Adrenal gland (tissue), 12 donors: ENCODE results near the gene PLXDC2. TPM values are rescaled to one million over a fixed set of nuclear protein-coding genes. Genes with fewer than 3 reads are reported as not detected.
A peak's percentile ranks its signal among the peaks of the same experiment; 100 is the strongest.

ENCODE experiments used
- DNase-seq, 7 donors: peaks; one replicate each; pipeline ENCODE4 v3.0.0-alpha.2; 2019 to 2020
- H3K27ac ChIP-seq, 5 donors: fragments of 200-600 bp; sonication (generic) in 4 of 5; 1 replicate in 3 of 5; 2 replicates in 2 of 5; pipeline versions ENCODE4 v1.5.1 to v1.8.0; 2016 to 2020; ENCODE audit warnings: mild to moderate bottlenecking in 1 of 5
- H3K27me3 ChIP-seq: fragments of 200-600 bp; 2 replicates; pipeline ENCODE4 v1.8.0; 2021
- H3K36me3 ChIP-seq, 2 donors: fragments of 200-600 bp; replicated peaks in 1 of 2; 1 replicate in 1 of 2; 2 replicates in 1 of 2; pipeline versions ENCODE4 v1.5.1 to v1.8.0; 2018 to 2022
- H3K4me1 ChIP-seq, 2 donors: fragments of 200-600 bp; replicated peaks in 1 of 2; 1 replicate in 1 of 2; 2 replicates in 1 of 2; pipeline versions ENCODE4 v1.5.1 to v1.8.0; 2018 to 2021
- H3K4me3 ChIP-seq, 4 donors: fragments of 200-600 bp; sonication (generic) in 3 of 4; one replicate each; pipeline ENCODE4 v1.5.1; 2016 to 2018
- H3K9me3 ChIP-seq, 3 donors: fragments of 200-600 bp; sonication (generic) in 1 of 3; replicated peaks in 1 of 3; 1 replicate in 2 of 3; 2 replicates in 1 of 3; pipeline versions ENCODE4 v1.5.1 to v1.8.0; 2016 to 2021
- POLR2A ChIP-seq, 2 donors: fragments of 450-650 bp; IDR thresholded peaks; one replicate each; pipeline ENCODE4 v1.6.1; 2017; ENCODE audit warnings: antibody characterized with exemption in 2 of 2, mild to moderate bottlenecking in 2 of 2, moderate library complexity in 1 of 2
- WGBS, 4 donors: extraction: QIAGEN DNeasy Blood & Tissue Kit in 2 of 4; methylation state at CpG; one replicate each; pipeline versions ENCODE4 v1.1.5 to v1.1.7; 2013 to 2017; 5-methylcytosine and 5-hydroxymethylcytosine counted together
- intact Hi-C, 2 donors: fragments of 100-400 bp; cut with DNase I; formaldehyde crosslinking; loops; one replicate each; pipeline versions ENCODE4 v1.14.1 to v1.15.0; 2022 to 2023
- polyA plus RNA-seq, 3 donors: library from polyadenylated mRNA; stranded (reverse); fragments of 200-250 nt in 2 of 3; fragments of 350-450 nt in 1 of 3; fragmentation: Illumina TruSeq in 1 of 3; extraction: RNeasy Lipid Tissue Mini Kit (QIAGEN cat#74804) in 1 of 3; gene quantifications; one replicate each; pipeline ENCODE4 v1.2.3, GENCODE V29; 2013 to 2014
- total RNA-seq, 9 donors: library from RNA; depleted of rRNA in 4 of 9; stranded (reverse); fragments of >200 nt in 4 of 9; fragments of 120-200 nt in 1 of 9; fragmentation: NEBNext Ultra II Directional in 1 of 9; extraction: Animal tissue kit (Norgen Biotek cat#: 25700) in 1 of 9; gene quantifications; one replicate each; pipeline versions ENCODE4 v1.1.0 to v1.2.4, GENCODE V29; 2013 to 2023
- TF ChIP-seq, protein P1 (sequence below), 6 experiments: fragments of 450-650 bp in 4 of 6; fragments of 200-600 bp in 2 of 6; sonication (generic) in 1 of 6; IDR thresholded peaks; 1 replicate in 5 of 6; 2 replicates in 1 of 6; pipeline versions ENCODE4 v1.5.1 to v1.8.0; 2016 to 2021; ENCODE audit warnings: antibody characterized with exemption in 6 of 6, mild to moderate bottlenecking in 2 of 6, moderate library complexity in 1 of 6
- donor health status: healthy with polysubstance abuse.
- donor health status: Bipolar disorder and iron deficiency.
- donor health status: DM: yes; HTN: yes; CAD: no.
- donor health status: DM: no; HTN: no; CAD: no.
- donor health status: DM: no; HTN: no; CAD: no.
- donor health status: DM: yes; HTN: yes; CAD: no.

Gene PLXDC2
- total and polyA plus RNA-seq, 12 donors = 12.1 to 127 (median 75.1) TPM

- no peaks in the 10 kb centered on the region for H3K27me3 ChIP-seq
- H3K9me3 ChIP-seq = no peaks in the 10 kb centered on the region
- 22 to 28% (median 24%) methylated on average over 6 of the region's 6 CpGs for WGBS, 4 donors
- H3K36me3 ChIP-seq = no peaks in the 10 kb centered on the region
- TF ChIP-seq, protein P1, sequence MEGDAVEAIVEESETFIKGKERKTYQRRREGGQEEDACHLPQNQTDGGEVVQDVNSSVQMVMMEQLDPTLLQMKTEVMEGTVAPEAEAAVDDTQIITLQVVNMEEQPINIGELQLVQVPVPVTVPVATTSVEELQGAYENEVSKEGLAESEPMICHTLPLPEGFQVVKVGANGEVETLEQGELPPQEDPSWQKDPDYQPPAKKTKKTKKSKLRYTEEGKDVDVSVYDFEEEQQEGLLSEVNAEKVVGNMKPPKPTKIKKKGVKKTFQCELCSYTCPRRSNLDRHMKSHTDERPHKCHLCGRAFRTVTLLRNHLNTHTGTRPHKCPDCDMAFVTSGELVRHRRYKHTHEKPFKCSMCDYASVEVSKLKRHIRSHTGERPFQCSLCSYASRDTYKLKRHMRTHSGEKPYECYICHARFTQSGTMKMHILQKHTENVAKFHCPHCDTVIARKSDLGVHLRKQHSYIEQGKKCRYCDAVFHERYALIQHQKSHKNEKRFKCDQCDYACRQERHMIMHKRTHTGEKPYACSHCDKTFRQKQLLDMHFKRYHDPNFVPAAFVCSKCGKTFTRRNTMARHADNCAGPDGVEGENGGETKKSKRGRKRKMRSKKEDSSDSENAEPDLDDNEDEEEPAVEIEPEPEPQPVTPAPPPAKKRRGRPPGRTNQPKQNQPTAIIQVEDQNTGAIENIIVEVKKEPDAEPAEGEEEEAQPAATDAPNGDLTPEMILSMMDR (IDR thresholded peaks at IDR 0.05) = no peak
- TF ChIP-seq POLR2A (IDR thresholded peaks at IDR 0.05) = no peak
- H3K4me3 ChIP-seq = peak overlapping the region in 1 of 4 donors; percentile 26
- peak in 4 of 7 donors; percentile 16 to 33 (median 28) for DNase-seq
- peaks cover 47 to 51% of the 10 kb centered on the region in 2 donors for H3K4me1 ChIP-seq
- H3K27ac ChIP-seq = peak overlapping the region in 4 of 5 donors; percentile 1 to 38 (median 22)
- intact Hi-C loops = no loop called here
These were observed 75.2 kb downstream of the PLXDC2 start for GRCh38 chr10:19891429-19891828.

DNA sequence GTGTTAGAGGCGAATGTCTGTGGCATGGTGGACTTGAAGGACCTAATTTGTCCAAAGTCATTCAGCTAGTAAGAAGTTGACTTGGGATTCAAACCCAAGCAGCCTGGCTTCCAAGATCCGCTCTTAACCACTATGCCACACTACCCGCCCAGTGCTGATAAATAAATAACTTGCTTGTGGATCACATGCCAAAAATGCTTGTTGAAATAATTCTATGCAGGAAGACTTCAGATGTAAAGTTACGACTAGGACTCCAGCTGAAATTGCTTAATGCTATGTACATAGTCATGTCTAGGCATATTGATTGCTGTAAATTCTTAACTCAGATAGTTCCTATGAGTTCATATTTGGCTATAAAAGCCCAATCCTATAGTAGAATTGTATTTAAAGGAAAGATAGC lies 76.0 kb downstream of the PLXDC2 start:
- WGBS, 4 donors = 81 to 91% (median 86%) methylated on average over 4 of the region's 4 CpGs
- H3K36me3 ChIP-seq = no peaks in the 10 kb centered on the region
- intact Hi-C loops = no loop called here
- H3K27me3 ChIP-seq = no peaks in the 10 kb centered on the region
- no peaks in the 10 kb centered on the region for H3K9me3 ChIP-seq
- H3K4me3 ChIP-seq = no peak overlapping the region
- no peak overlapping the region for H3K27ac ChIP-seq
- no peak for DNase-seq
- TF ChIP-seq POLR2A (IDR thresholded peaks at IDR 0.05) = no peak
- TF ChIP-seq, protein P1 (IDR thresholded peaks at IDR 0.05) = no peak
- peaks cover 47 to 51% of the 10 kb centered on the region in 2 donors for H3K4me1 ChIP-seq

- H3K27ac ChIP-seq = no peak overlapping the region
- H3K4me1 ChIP-seq = peaks cover 43 to 51% of the 10 kb centered on the region in 2 donors
- 73 to 91% (median 74%) methylated on average over 5 of the region's 5 CpGs for WGBS, 4 donors
- TF ChIP-seq POLR2A (IDR thresholded peaks at IDR 0.05) = no peak
- TF ChIP-seq, protein P1 (IDR thresholded peaks at IDR 0.05) = no peak
- no peaks in the 10 kb centered on the region for H3K36me3 ChIP-seq
- H3K27me3 ChIP-seq = no peaks in the 10 kb centered on the region
- no peaks in the 10 kb centered on the region for H3K9me3 ChIP-seq
- intact Hi-C loops = no loop called here
- DNase-seq = no peak
- H3K4me3 ChIP-seq = no peak overlapping the region
These were observed 76.4 kb downstream of the PLXDC2 start for GRCh38 chr10:19892677-19893076.

DNA sequence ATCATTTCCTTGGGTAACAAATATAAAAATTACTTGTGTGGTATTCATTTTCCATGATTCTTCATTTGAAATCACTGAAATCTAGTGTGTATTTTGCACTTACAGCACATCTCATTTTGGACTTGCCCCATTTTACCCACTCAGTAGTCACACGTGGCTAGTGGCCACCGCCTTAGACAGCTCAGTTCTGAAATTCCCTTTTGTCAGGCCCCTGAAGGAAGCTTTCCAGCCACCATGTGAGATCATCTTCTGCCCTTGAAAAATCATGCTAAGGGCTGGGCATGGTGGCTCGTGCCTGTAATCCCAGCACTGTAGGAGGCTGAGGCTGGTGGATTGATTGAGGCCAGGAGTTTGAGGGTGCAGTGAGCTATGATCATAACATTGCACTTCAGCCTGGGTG lies 79.3 kb downstream of the PLXDC2 start:
- Histone ChIP-seq H3K27ac (no peak overlapping the region), H3K27me3 (no peaks in the 10 kb centered on the region), H3K36me3 (no peaks in the 10 kb centered on the region), H3K4me3 (no peak overlapping the region), H3K4me1 (peaks cover 17 to 26% of the 10 kb centered on the region in 2 donors), H3K9me3 (no peaks in the 10 kb centered on the region)
- 57 to 65% (median 62%) methylated on average over 3 of the region's 3 CpGs for WGBS, 4 donors
- intact Hi-C loops = no loop called here
- TF ChIP-seq, protein P1 (IDR thresholded peaks at IDR 0.05) = no peak
- TF ChIP-seq POLR2A (IDR thresholded peaks at IDR 0.05) = no peak
- DNase-seq = peak in 1 of 7 donors; percentile 18
